ENCODE data around the gene LDAH.
"Not testable (repeated sequence)": the region's sequence is repeated elsewhere in the genome, so short reads cannot be mapped to it uniquely, and the experiment has no call there.

LDAH gene

DNA sequence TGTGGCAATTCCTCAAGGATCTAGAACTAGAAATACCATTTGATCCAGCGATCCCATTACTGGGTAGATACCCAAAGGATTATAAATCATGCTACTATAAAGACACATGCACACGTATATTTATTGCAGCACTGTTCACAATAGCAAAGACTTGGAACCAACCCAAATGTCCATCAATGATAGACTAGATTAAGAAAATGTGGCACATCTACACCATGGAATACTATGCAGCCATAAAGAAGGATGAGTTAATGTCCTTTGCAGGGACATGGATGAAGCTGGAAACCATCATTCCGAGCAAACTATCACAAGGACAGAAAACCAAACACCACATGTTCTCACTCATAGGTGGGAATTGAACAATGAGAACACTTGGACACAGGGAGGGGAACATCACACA is 106.7 kb downstream of the LDAH start:
- DNase-seq = not testable (repeated sequence)

DNA sequence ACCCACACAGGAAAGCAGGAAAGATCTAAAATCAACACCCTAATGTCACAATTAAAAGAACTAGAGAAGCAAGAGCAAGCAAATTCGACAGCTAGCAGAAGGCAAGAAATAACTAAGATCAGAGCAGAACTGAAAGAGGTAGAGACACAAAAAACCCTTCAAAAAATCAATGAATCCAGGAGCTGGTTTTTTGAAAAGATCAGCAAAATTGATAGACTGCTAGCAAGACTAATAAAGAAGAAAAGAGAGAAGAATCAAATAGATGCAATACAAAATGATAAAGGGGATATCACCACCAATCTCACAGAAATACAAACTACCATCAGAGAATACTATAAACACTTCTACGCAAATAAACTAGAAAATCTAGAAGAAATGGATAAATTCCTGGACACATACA is 108.5 kb downstream of the LDAH start:
- DNase-seq = not testable (repeated sequence)

DNA sequence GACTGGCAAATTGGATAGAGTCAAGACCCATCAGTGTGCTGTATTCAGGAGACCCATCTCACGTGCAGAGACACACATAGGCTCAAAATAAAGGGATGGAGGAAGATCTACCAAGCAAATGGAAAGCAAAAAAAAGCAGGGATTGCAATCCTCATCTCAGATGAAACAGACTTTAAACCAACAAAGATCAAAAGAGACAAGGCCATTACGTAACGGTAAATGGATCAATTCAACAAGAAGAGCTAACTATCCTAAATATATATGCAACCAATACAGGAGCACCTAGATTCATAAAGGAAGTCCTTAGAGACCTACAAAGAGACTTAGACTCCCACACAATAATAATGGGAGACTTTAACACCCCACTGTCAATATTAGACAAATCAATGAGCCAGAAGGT is 109.3 kb downstream of the LDAH start:
- DNase-seq = not testable (repeated sequence)

DNA sequence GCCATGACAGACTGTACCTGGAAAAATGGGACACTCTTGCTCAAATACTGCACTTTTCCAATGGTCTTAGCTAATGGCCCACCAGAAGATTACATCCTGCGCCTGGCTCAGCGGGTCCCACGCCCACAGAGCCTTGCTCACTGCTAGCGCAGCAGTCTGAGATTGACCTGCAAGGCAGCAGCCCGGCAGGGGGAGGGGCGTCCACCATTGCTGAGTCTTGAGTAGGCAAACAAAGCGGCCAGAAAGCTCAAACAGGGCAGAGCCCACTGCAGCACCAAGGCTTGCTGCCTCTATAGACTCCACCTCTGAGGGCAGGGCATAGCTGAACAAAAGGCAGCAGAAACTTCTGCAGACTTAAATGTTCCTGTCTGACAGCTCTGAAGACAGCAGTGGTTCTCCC is 111.3 kb downstream of the LDAH start:
- DNase-seq = not testable (repeated sequence)

DNA sequence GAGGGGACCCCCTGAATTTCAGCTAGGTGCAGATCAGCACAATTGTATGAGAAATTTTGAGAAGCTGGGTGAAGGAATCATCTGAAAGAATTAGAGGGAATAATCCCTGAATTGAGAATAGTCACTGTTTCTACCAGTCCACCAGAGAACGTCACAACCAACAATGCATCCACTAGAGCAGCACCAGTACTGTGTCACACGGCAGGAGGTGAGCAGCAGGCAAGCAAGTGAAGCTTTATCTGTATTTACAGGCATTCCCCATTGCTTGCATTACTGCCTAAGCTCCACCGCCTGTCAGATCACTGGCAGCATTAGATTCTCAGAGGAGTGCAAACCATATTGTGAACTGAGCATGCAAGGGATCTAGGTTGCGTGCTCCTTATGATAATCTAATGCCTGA is 115.3 kb downstream of the LDAH start:
- DNase-seq = no peak

DNA sequence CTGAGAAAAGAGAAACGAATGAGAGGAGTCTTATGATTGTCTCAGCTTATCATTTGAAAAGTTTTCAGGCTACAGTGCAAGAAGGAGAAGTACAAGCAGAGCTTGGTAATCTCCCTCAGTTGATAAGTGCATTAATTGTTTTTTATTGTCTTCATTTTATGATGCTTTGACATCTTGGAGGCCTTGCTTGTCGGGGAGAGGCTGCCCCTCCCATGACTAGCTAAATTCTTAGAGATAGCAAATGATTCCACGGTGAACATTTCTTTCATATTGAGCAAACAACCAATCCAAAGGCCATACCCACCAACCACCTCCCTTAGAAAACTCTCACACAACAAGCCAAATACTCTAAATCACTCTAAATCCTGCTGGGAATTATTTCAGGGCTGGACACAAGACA is 116.1 kb downstream of the LDAH start:
- no peak for DNase-seq

DNA sequence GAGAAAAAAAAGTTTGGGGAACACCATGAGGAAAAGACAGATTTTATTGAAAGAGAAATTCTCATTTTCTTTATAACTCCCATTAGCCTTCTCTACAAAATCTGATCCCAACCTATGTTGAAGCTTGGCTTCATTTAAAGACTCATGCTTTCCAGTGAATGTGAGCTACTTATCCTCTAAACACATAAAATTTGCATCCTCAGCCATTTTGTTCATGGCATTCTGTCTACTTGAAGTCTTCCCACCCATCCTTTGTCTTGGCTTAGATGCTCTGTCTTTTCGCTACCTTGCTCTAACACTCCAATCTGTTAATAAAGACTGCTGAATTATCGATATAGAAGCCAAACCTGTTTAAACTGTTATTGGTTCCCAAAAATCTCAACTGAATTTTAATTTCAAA is 116.7 kb downstream of the LDAH start:
- DNase-seq = no peak

DNA sequence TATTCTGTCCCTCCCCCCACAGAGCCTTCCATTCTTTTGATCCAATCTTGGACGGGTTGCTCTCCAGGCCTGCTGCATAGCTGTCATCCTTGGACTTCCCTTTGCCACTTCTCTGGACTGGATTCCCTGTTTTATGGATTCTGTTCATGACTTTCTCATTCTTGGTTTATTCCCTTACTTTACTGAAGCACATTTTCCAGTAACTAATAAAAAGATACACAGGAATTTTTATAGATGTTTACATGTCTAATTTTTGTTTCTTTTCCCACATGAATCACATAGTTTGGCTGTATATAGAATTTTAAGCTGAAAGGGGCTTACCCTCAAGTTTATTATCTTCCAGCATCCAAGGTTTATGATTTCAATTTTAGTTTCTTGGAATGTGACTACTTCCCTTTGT is 118.0 kb downstream of the LDAH start:
- no peak for DNase-seq

DNA sequence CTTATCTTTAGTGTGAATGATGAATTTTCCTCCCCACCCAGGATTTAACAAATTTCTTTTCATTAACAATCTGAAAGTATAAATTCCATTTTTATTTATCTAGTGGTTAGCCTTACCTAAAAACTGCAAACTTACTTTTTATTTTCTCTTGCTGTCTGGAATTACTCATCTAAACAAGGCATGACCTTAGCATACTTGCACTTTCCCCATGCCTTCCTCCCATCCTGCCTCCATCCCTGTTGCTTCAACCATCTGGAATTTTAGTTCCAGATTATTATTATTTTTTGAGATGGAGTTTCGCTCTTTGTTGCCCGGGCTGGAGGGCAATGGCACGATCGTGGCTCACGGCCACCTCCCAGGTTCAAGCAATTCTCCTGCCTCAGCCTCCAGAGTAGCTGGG is 120.3 kb downstream of the LDAH start:
- no peak for DNase-seq

DNA sequence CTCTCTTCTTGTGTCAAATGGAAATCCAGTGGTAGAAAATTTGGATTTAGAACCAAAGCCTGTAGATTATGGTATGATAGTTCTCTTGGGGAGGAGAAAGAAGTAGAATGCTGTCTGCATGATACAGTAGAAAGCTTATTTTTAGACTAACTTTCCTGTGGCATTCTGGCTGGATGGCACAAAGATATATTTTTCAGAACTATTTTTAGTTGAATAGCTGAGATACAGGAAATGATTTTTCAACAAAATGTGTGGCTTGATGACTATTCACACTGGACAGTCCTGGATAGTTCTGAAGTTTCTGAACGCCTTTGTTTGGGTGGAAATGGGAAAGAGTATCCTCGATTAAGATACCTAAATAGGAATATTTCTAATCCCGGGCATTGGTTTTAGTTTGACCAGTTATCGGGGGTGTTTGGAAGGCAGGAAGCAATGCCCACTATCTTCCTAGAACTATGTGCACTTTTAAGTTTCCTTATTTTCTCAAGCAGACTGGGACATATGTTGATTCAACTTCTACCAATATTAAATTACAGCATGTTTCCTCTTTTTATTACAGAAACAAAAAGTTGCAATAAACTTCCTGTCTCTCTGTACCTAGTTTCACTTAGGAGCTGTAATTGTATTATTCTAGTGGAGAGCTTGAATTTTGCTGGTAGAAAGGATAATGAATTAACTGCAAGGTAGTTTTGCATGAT is 123.8 kb downstream of the LDAH start:
- DNase-seq = no peak

DNA sequence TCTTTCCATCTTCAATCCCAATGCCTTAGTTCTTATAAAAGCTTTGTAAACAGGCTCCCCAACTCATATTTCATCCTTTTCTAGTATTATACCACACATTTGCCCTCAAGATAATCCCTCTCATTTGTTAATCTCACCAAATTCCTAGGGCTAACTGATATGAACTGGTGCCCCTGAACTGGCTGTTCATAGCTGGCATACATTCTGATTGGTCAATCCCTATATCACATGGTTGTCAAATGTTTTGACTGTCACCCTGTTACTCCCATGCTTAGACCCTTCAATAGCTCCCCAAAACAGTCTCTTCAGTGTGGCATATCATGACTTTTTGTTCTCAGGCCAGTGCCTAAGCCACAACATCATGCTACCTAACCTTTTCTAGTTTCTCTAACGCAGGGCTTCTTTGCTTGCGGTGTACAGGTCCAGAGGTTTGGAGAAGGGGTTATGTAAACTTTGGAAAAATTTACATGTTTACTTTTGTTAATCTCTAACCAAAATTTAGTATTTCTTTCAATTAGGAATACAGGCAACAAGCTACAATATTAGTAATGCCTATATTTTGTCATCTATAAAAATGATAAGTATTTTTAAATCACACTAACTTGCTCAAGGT is 125.5 kb downstream of the LDAH start:
- DNase-seq = no peak

DNA sequence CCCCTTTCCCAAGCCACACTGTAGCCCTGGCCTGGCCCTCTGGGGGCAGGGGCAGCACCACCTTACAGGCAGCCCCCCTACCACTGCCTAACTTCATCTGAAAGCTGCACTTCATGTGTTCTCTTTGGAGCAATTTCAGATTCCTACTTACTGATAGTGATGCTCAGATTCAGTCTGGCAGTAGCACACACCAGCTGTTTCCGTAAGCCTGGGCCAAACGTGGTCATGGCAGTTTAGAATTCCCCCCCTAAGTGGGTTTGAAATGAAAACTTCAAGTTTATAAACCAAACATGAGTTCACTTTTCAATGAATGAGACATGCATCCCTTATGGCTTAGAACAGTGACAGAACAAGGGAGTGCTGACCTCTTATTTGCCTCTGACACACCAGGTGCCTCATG is 126.5 kb downstream of the LDAH start:
- no peak for DNase-seq

DNA sequence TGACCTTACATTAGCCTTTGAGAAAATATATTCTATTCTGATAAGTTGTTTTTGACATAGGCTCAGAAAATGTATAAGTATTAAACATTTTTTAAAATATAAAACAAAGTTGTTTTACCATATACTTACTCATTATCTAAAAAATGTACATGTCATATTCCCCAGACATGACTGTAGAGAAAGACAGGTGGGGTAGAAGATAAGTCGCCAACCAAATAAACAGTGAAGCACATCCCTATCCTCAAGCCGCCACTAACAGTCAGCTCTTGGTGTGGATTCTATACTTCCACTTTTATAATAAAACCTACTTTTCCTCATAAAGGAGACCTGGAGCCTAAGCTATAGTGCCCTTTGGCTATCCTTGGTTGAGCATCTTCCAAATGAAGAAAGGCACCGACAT is 129.6 kb downstream of the LDAH start:
- DNase-seq = no peak

DNA sequence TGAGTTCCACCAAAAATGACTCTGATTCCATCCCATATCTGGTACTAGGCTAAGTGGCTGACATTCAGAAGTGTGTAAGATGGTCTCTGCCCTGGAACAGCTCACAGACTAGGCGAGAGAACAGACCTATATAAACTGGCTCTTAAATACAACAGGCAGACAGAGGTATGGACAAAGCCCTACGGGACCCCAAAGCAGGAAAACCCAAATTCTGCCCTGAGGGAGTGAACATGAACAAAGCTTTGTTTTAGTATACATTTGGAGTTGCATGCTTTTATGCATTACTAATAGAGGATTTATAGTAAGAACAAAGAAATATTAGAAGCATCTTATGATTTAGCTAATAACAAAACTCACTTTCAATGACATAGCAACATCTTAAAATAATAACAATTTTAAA is 130.8 kb downstream of the LDAH start:
- no peak for DNase-seq

DNA sequence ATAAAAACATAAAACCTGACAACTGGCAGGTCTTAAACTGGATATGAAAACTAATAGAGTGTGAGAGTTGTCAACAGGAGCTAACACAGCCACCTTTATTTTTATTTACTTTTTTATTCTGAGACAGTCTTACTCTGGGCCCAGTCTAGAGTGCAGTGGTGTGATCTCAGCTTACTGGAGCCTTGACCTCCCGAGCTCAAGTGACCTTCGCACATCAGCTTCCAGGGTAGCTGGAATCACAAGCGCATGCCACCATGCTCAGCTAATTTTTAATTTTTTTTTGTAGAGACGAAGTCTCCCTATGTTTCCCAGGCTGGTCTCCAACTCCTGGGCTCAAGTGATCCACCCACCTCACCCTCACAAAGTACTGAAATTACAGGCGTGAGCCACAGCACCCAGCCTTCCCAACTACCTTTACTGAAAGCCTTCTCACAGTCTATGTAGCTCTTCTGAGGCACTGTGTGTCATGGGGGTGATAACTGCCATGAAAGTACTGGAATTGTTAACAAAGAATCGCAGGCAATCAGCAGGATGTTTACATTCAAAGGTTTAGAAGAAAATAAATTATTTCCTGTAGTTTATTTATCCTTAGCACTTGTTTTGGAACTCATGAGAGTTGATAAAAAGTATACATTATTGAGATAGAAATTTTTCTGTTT is 131.7 kb downstream of the LDAH start:
- DNase-seq = no peak

DNA sequence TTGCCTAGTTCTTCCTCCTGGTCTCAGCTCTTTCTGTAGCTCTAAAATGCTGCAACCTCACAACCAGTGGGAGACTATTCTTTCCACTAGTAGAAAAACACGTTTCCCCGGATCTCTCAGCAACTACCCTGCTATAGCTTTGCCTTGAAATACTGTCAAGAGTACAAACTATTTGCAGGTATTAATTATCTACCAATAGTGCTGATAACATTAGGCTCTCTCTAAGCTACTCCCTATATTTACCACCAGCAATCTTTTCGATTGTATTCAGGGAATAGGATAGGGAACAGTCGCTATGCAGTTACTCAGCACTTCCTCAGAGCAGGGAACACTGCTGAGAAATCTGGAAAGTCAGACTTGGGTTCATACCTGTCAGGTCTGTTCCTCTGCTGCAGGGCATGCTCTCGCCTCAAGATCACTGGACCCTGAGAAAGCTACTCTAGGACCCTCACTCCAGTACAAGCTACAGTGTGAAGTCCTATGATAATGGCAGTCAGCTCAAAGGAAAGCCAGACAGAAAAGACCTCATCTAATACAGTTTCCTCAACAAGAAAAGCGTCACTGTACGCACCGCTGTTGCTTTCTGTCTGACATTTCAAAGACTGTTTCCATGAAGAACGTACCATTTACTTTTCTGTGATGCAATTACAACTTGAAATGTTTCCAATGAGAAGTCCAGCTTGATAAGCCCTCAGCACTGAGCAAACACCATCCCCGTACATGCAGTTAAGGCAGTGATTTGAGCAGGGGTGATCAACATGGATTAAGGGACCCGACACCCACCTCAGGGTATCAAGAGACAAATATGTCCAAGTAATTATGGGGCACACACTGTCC is 133.3 kb downstream of the LDAH start:
- DNase-seq = no peak

DNA sequence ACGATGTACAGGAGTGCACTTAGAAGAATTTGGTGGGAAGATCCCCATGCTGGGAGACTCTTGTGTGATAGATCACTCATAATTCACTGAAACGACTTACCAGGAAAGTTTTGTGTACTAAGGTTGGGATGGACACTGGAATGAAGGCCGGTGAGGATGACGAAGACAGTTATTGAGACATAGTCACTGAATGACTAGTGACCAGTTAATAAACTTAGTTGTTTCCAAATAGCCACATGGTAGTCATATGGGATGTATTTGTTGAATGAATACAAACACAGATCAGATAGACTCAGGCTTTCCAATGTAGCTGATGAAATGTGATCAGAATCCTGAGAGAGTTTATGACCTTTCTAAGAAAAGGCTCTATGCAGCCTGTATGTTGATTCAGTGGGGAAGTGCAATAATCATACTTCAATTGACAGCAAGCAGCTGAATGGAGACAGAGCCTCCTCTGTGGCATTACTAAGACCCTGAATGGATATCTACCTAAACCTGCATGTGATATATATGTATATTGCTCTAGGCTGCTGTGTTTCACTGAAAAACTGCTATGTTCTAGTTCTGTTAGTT is 135.6 kb downstream of the LDAH start:
- no peak for DNase-seq

DNA sequence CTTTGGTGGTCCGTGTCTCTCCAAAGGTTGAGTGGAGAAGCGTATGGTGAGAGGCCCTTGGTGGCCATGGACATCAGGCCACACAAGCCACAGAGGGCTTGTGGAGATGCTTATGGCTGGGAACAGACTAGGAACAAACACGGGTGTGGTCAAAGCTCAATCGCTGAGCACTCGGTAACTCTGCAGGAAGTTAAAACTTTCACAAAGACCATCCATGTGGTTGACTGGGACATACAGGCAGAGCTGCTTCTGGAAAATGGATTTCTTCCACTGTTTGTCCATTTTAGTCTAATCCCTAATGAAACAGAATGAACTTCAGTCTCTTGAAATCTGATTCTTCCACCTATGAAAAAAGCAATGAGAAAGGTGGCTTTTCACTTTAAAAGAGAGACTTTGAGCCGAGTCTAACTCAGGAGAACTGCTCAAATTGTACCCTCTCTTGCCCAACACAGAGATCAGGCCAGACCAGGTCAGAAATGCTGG is 138.3 kb downstream of the LDAH start:
- no peak for DNase-seq

DNA sequence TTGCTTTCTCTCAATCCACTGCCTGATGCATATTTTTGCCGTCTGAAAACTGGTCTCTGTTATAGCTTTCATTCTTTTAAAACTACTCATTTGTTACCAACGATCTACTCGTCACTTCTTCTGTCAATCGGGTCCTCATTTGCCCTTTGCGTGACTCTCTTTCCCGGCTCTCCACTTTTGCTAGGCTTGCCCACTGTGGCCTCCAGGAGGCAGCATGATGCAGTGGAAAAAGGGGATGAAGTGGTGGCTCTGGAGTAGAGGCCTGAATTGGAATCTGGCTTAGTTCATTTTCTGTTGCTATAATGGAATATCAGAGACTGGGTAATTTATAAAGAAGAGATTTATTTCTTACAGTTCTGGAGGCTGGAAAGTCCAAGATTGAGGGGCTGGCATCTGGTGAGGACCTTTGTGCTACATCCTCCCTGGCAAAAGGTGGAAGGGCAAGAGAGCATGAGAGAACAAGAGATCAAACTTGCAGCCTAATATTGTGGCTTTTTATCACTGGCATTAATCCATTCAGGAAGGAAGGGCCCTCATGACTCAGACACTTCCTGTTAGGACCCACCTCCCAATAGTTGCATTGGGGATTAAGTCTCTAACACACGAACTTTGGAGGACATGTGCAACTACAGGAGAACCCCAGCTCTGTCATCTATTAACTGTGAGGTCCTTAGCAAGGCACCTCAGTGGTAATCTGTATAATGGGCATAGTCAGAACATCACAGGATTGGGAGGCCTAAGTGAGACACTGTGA is 140.6 kb downstream of the LDAH start:
- no peak for DNase-seq

DNA sequence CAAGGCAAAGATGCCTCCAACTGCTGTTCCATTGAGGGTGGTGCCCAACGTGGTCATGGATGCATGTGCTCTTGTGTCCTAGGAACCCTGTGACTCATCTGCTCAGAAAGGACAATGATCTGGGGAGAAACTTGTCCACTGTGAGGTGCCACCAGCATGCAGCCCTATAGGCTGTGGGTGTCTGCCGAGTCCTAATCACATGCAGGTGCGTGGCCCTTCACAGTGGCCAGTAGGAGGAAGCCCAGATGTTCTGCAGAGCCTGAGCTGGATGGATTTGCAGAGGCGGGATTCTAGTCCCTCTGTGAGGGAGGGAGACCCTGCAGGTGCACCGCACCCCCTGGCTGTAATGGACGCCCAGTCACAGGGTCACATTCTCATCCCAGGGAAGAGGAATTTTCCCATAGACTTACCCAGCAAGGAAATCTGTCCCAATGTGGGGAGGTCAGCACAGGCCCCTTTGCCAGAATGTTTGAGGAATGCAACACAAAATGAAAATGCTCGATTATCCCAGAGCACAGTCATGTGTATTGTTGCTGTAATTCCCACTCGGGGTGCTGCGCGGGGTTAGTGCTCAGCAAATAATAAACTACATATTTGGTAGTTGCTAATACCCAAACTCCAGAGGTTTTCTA is 142.0 kb downstream of the LDAH start:
- no peak for DNase-seq

DNA sequence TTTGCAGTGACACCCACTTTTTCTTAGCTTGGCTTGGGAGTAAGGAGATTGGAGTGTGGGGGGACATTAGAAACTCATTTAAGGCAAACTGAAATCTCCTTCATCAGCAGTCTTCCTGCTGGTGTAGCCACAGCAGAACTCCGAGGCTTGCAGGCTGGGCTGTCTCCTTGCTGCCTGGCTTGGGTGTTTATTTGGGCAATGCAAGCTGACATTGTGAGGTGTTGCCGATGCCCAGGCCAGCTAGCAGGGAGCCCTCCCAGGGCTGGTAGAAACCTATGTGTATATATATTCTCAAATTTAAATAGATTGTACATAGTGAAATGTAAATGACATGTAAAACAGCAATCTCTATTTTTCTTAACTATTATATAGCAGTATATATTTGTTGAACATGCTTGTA is 144.1 kb downstream of the LDAH start:
- DNase-seq = no peak

DNA sequence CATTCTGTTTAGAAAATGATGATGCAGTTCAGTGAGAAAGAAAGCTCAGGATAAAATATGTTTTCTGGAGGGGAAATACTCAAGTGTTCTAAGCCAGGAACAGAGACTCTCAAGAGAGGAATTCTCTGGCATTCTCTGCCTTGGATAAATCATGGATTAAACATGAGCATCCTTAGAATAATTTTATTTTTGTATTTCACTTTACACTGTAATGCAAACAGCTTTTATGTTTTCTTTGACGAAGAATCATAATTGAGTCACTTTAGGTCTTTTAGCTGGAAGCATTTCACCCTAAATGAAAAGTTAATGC is 144.9 kb downstream of the LDAH start:
- no peak for DNase-seq

All from stimulated activated CD4-positive, alpha-beta T cell treated with anti-CD3 and anti-CD28 coated beads, Interleukin-12 subunit alpha, Interleukin-12 subunit beta, amount 100 ng/mL, for 4 hours (primary cell).